ENCODE results near the gene PPP2R2D. TPM values are rescaled to one million over a fixed set of nuclear protein-coding genes. Genes with fewer than 3 reads are reported as not detected.

The PPP2R2D gene
- total RNA-seq, 1 experiment from 2014 or later, result 35.1 TPM

DNA sequence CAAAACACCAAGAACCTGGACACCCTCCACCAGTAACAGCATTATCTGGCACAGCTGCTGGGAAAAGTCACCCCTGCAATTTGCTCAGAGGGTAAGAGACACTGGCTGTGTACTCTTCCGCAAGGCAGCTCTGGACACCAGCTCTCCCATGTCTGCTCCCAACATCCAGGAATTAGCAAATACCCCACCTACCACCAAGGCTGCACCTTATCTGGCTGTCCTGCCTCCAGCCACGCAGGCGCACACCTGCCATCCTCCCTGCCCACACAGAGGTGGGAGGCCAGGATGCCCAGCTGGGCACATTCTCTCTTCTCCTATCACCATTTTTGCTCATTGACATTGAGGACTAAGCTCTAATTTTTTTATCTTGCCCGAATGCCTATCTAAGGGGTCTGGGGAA is 101.2 kb downstream of the PPP2R2D start:
- H2BK12ac ChIP-seq (ENCODE audit: insufficient read length, low read depth, low read length), result peak overlapping the region; percentile 97

More for the DNA sequence above, 101.2 kb downstream of the PPP2R2D start:
- Histone ChIP-seq H3K18ac (ENCODE audit: insufficient read length, low read depth, low read length) (peak overlapping the region; percentile 82), H3K4me1 (ENCODE audit: insufficient read depth, low read length) (peaks cover 12% of the 10 kb centered on the region), H2BK20ac (ENCODE audit: low read depth, low read length, poor library complexity, severe bottlenecking) (no peak overlapping the region), H3K23ac (ENCODE audit: insufficient read length, low read depth, low read length) (no peak overlapping the region), H4K91ac (ENCODE audit: insufficient read length, low read depth, low read length) (no peak overlapping the region), H3T11ph (ENCODE audit: low read length) (no peak overlapping the region), H2BK5ac (ENCODE audit: insufficient read length, low read length) (no peak overlapping the region), H3K79me1 (ENCODE audit: insufficient read depth, low read depth, low read length, poor library complexity, severe bottlenecking) (no peaks in the 10 kb centered on the region), H2AK5ac (ENCODE audit: insufficient read length, low read length) (no peak overlapping the region), H3K9ac (ENCODE audit: extremely low read depth, insufficient read length, low read length) (no peak overlapping the region), H3K79me2 (ENCODE audit: insufficient read depth, low read length) (no peaks in the 10 kb centered on the region), H3K56ac (ENCODE audit: insufficient read length, low read depth, low read length) (no peak overlapping the region), H2BK120ac (ENCODE audit: low read depth, low read length, poor library complexity, severe bottlenecking) (no peak overlapping the region), H2AFZ (ENCODE audit: low read length) (no peak overlapping the region), H3K9me3 (ENCODE audit: control insufficient read depth, low read depth, low read length) (no peaks in the 10 kb centered on the region), H4K5ac (ENCODE audit: insufficient read length, low read depth, low read length) (no peak overlapping the region), H3K4me2 (ENCODE audit: insufficient read depth, insufficient read length, low read length) (no peak overlapping the region), H4K20me1 (ENCODE audit: control insufficient read depth, insufficient read depth, insufficient read length) (no peaks in the 10 kb centered on the region), H2BK15ac (ENCODE audit: low read depth, low read length) (no peak overlapping the region), H3K27me3 (ENCODE audit: insufficient read depth, low read length) (no peaks in the 10 kb centered on the region), H3K23me2 (ENCODE audit: insufficient read length, low read depth, low read length, poor library complexity, severe bottlenecking) (no peaks in the 10 kb centered on the region), H3K4ac (ENCODE audit: low read depth, low read length) (no peak overlapping the region), H4K8ac (replicated peaks; ENCODE audit: insufficient read length, low read depth, low read length) (peak overlapping the region; percentile 80), H3K14ac (ENCODE audit: insufficient read depth, low read length) (no peak overlapping the region), H3K27ac (ENCODE audit: insufficient read length, low read depth, low read length) (no peak overlapping the region)
- Mint-ChIP-seq H3K9me3 (peaks cover 12 to 13% of the 10 kb centered on the region in 2 experiments), H3K4me1 (peaks cover 70 to 83% of the 10 kb centered on the region in 2 experiments), H3K36me3 (ENCODE audit: insufficient read depth in 1 of 3, low read depth in 3 of 3) (peaks cover 7 to 13% (median 11%) of the 10 kb centered on the region in 3 experiments; a peak in 6 of 7 replicates), H3K4me3 (no peak overlapping the region), H3K27ac (peak overlapping the region in 1 of 3 experiments; percentile 9; a peak in 2 of 7 replicates), H3K27me3 (ENCODE audit: low read depth) (peaks cover 6% of the 10 kb centered on the region)
- TF ChIP-seq, protein P1, sequence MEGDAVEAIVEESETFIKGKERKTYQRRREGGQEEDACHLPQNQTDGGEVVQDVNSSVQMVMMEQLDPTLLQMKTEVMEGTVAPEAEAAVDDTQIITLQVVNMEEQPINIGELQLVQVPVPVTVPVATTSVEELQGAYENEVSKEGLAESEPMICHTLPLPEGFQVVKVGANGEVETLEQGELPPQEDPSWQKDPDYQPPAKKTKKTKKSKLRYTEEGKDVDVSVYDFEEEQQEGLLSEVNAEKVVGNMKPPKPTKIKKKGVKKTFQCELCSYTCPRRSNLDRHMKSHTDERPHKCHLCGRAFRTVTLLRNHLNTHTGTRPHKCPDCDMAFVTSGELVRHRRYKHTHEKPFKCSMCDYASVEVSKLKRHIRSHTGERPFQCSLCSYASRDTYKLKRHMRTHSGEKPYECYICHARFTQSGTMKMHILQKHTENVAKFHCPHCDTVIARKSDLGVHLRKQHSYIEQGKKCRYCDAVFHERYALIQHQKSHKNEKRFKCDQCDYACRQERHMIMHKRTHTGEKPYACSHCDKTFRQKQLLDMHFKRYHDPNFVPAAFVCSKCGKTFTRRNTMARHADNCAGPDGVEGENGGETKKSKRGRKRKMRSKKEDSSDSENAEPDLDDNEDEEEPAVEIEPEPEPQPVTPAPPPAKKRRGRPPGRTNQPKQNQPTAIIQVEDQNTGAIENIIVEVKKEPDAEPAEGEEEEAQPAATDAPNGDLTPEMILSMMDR (conservative IDR thresholded peaks at IDR 0.05), result no peak
- DNase-seq, result no peak
- WGBS (ENCODE audit: extremely low coverage, insufficient read length, low lambda C conversion rate), result no CpG with 5 or more reads among the region's 4 CpGs
